ENCODE measurements around the gene MDM4.

- TF ChIP-seq, protein P1, sequence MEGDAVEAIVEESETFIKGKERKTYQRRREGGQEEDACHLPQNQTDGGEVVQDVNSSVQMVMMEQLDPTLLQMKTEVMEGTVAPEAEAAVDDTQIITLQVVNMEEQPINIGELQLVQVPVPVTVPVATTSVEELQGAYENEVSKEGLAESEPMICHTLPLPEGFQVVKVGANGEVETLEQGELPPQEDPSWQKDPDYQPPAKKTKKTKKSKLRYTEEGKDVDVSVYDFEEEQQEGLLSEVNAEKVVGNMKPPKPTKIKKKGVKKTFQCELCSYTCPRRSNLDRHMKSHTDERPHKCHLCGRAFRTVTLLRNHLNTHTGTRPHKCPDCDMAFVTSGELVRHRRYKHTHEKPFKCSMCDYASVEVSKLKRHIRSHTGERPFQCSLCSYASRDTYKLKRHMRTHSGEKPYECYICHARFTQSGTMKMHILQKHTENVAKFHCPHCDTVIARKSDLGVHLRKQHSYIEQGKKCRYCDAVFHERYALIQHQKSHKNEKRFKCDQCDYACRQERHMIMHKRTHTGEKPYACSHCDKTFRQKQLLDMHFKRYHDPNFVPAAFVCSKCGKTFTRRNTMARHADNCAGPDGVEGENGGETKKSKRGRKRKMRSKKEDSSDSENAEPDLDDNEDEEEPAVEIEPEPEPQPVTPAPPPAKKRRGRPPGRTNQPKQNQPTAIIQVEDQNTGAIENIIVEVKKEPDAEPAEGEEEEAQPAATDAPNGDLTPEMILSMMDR (IDR thresholded peaks at IDR 0.05), result no peak
- TF ChIP-seq POLR2A (IDR thresholded peaks at IDR 0.05), result peak in 1 of 4 donors; percentile 9
These were observed 48.6 kb downstream of the MDM4 start for GRCh38 chr1:204564835-204565234.

All from esophagus squamous epithelium (tissue), 4 donors.